Activated naive CD8-positive, alpha-beta T cell treated with anti-CD3 and anti-CD28 coated beads, Interleukin-2, amount 10 ng/mL, durations not matched to agents 7 days and 5 days (primary cell): ENCODE data around the gene ADAMTS12. TPM values are rescaled to one million over a fixed set of nuclear protein-coding genes. Genes with fewer than 3 reads are reported as not detected.
"Not testable (repeated sequence)": the region's sequence is repeated elsewhere in the genome, so short reads cannot be mapped to it uniquely, and the experiment has no call there.

ENCODE experiments used
- ATAC-seq: fragments of 150-1000 bp; cut with Tn5 transposase; one replicate; pipeline ENCODE4 v1.10.0; 2021; ENCODE audit warnings: low read depth, moderate library complexity
- POLR2A ChIA-PET: fragments of 350-600 bp; sonication (Branson Sonifier 250); formaldehyde crosslinking; loops from one replicate; lab custom pipeline; 2021; ENCODE audit warnings: antibody characterized with exemption; lab: Charles Lee
- DNase-seq: peaks from one replicate; pipeline ENCODE4 v3.0.0; 2021
- H3K27ac Mint-ChIP-seq: one replicate; pipeline ENCODE4 v1.8.0; 2022; ENCODE audit warnings: mild to moderate bottlenecking, mixed read lengths
- H3K27me3 Mint-ChIP-seq: one replicate; pipeline ENCODE4 v1.8.0; 2022; ENCODE audit warnings: mild to moderate bottlenecking, moderate library complexity, mixed read lengths
- H3K36me3 Mint-ChIP-seq: one replicate; pipeline ENCODE4 v1.8.0; 2021; ENCODE audit warnings: mild to moderate bottlenecking, mixed read lengths
- H3K4me1 Mint-ChIP-seq: one replicate; pipeline ENCODE4 v1.8.0; 2021; ENCODE audit warnings: mixed read lengths
- H3K4me3 Mint-ChIP-seq: one replicate; pipeline ENCODE4 v1.8.0; 2022; ENCODE audit warnings: mild to moderate bottlenecking, moderate library complexity, mixed read lengths
- H3K9me3 Mint-ChIP-seq: one replicate; pipeline ENCODE4 v1.8.0; 2021; ENCODE audit warnings: mixed read lengths
- total RNA-seq, 2 experiments: library from RNA; stranded (reverse); gene quantifications; one replicate each; pipeline ENCODE4 v1.2.3, GENCODE V29; 2021

Gene ADAMTS12
- total RNA-seq, 2 experiments from 2014 or later: not detected

DNA sequence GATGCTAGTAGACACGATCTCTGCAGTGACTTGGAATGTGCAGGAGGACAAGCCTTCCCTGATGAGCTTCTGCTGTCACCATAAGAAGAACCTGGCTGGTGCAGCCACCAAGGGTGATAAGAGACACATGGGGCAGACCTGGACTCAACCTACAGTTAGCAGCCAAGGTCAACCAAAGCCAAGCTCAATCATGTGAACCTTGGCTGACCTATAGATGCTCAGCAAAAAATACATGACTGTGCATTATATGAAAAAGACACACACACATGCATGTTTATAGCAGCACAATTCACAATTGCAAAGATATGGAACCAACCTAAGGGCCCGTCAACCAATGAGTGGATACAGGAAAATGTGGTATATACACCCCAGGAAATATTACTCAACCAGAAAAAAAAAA lies 364.1 kb downstream of the ADAMTS12 start:
- peaks cover 2% of the 10 kb centered on the region for H3K27me3 Mint-ChIP-seq
- POLR2A ChIA-PET: no interaction called here
- H3K4me3 Mint-ChIP-seq: no peak overlapping the region
- H3K4me1 Mint-ChIP-seq: no peaks in the 10 kb centered on the region
- H3K9me3 Mint-ChIP-seq: no peaks in the 10 kb centered on the region
- H3K36me3 Mint-ChIP-seq: no peaks in the 10 kb centered on the region
- no peak overlapping the region for H3K27ac Mint-ChIP-seq
- DNase-seq (no peak), ATAC-seq (no peak)

- ATAC-seq (no peak), DNase-seq (no peak)
- Mint-ChIP-seq H3K4me3 (no peak overlapping the region), H3K4me1 (no peaks in the 10 kb centered on the region), H3K27me3 (peaks cover 2% of the 10 kb centered on the region), H3K9me3 (peaks cover 1% of the 10 kb centered on the region), H3K27ac (no peak overlapping the region), H3K36me3 (no peaks in the 10 kb centered on the region)
- POLR2A ChIA-PET: no interaction called here
Measured at GRCh38 chr5:33526755-33527154, 365.0 kb downstream of the ADAMTS12 start.

GRCh38 chr5:33524476-33524875 lies 367.3 kb downstream of the ADAMTS12 start:
- Mint-ChIP-seq H3K27ac (no peak overlapping the region), H3K9me3 (peaks cover 1% of the 10 kb centered on the region), H3K27me3 (no peaks in the 10 kb centered on the region), H3K4me1 (no peaks in the 10 kb centered on the region), H3K4me3 (no peak overlapping the region), H3K36me3 (no peaks in the 10 kb centered on the region)
- POLR2A ChIA-PET: no interaction called here
- DNase-seq (no peak), ATAC-seq (no peak)

GRCh38 chr5:33523208-33523771 lies 368.5 kb downstream of the ADAMTS12 start:
- POLR2A ChIA-PET: no interaction called here
- ATAC-seq: no peak

DNA sequence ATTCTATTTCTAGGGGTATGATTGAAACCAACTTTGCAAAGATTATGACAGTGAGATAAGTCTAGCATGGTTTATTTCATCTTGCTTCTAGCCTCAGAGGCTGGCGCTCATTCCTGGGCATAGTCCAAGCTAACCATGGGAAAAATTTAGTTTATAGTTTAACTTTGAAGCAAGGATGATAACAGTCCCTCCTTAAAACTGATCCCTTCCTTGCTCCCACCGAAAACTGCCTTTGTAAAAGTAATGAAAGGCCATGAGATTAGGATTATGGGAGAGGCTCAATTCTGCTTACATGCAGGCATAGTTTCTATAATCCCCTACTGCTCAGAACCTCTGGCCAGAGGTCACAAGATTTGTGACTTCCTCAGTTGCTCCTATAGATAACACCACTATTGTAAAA lies 375.4 kb downstream of the ADAMTS12 start:
- ATAC-seq: no peak
- Mint-ChIP-seq H3K4me3 (no peak overlapping the region), H3K4me1 (no peaks in the 10 kb centered on the region), H3K27ac (no peak overlapping the region), H3K27me3 (no peaks in the 10 kb centered on the region), H3K9me3 (peaks cover 2% of the 10 kb centered on the region), H3K36me3 (no peaks in the 10 kb centered on the region)
- no peak for DNase-seq
- POLR2A ChIA-PET: no interaction called here

More at GRCh38 chr5:33523208-33523771, 368.5 kb downstream of the ADAMTS12 start:
- Mint-ChIP-seq H3K4me1 (no peaks in the 10 kb centered on the region), H3K36me3 (no peaks in the 10 kb centered on the region), H3K4me3 (no peak overlapping the region), H3K9me3 (peaks cover 3% of the 10 kb centered on the region), H3K27me3 (no peaks in the 10 kb centered on the region), H3K27ac (no peak overlapping the region)
- DNase-seq: no peak

DNA sequence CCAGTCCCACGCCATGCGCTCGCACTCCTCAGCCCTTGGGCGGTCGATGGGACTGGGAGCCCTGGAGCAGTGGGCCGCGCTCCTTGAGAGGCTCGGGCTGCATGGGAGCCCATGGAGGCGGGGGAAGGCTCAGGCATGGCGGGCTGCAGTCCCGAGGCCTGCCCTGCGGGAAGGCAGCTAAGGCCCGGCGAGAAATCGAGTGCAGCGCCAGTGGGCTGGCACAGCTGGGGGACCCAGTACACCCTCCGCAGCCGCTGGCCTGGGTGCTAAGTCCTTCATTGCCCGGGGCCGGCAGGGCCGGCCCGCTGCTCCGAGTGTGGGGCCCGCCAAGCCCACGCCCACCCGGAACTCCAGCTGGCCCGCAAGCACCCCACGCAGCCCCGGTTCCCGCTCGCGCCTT lies 376.4 kb downstream of the ADAMTS12 start:
- H3K27me3 Mint-ChIP-seq, H3K27ac Mint-ChIP-seq, H3K4me3 Mint-ChIP-seq, H3K4me1 Mint-ChIP-seq, DNase-seq, POLR2A ChIA-PET, ATAC-seq, H3K36me3 Mint-ChIP-seq, H3K9me3 Mint-ChIP-seq: not testable (repeated sequence)

DNA sequence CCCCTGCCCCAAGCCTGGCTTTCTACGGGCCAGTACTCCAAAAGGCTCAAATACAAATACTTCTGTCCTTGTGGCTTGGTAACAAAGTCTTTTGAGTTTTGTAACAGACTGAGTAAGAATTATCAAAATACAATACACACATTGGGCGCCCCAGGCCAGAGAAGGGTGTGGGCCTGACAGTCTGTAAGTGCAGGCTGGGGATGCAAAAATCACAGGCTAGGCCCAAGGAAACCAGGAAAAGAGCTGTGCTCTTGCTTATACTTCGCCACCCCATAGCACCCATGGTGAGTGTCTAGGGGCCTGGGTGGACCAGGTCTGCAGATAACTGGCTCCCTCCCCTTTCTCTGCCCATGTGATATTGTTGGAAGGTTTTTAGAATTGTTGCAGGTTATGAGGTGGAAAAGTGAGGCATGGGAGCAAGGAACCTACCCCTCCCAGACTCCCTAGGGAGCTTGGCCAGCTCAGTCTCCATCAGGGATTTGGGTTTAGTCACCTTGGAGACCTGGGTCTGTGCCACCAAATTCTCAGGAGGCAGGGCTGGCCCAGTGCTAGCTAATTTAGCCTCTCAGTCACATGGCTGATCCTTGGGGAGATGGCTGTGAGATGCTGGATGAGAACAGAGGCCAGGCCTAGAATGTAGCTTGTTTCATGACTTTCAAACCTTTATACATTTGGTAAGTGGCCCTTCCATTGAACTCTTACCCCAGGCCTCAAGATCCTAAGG lies 378.2 kb downstream of the ADAMTS12 start:
- POLR2A ChIA-PET: no interaction called here

GRCh38 chr5:33509036-33509435 lies 382.8 kb downstream of the ADAMTS12 start:
- Mint-ChIP-seq H3K4me1 (no peaks in the 10 kb centered on the region), H3K4me3 (no peak overlapping the region), H3K27ac (no peak overlapping the region), H3K36me3 (no peaks in the 10 kb centered on the region), H3K27me3 (no peaks in the 10 kb centered on the region), H3K9me3 (no peaks in the 10 kb centered on the region)
- ATAC-seq: no peak
- no peak for DNase-seq
- POLR2A ChIA-PET: no interaction called here

More for the DNA sequence above, 378.2 kb downstream of the ADAMTS12 start:
- ATAC-seq (no peak), DNase-seq (no peak)
- Mint-ChIP-seq H3K36me3 (no peaks in the 10 kb centered on the region), H3K27me3 (no peaks in the 10 kb centered on the region), H3K9me3 (peaks cover 2% of the 10 kb centered on the region), H3K27ac (no peak overlapping the region), H3K4me3 (no peak overlapping the region), H3K4me1 (no peaks in the 10 kb centered on the region)

- H3K4me1 Mint-ChIP-seq: no peaks in the 10 kb centered on the region
- H3K4me3 Mint-ChIP-seq: no peak overlapping the region
- no peak for DNase-seq
- no peaks in the 10 kb centered on the region for H3K36me3 Mint-ChIP-seq
- no peak overlapping the region for H3K27ac Mint-ChIP-seq
- H3K9me3 Mint-ChIP-seq: no peaks in the 10 kb centered on the region
- H3K27me3 Mint-ChIP-seq: no peaks in the 10 kb centered on the region
- POLR2A ChIA-PET: no interaction called here
- ATAC-seq: no peak
Measured at GRCh38 chr5:33507426-33507825, 384.4 kb downstream of the ADAMTS12 start.

GRCh38 chr5:33504570-33504969 lies 387.2 kb downstream of the ADAMTS12 start:
- Mint-ChIP-seq H3K4me3 (no peak overlapping the region), H3K27me3 (no peaks in the 10 kb centered on the region), H3K9me3 (no peaks in the 10 kb centered on the region), H3K36me3 (no peaks in the 10 kb centered on the region), H3K4me1 (no peaks in the 10 kb centered on the region), H3K27ac (no peak overlapping the region)
- POLR2A ChIA-PET: no interaction called here
- no peak for DNase-seq
- ATAC-seq: no peak

GRCh38 chr5:33501899-33502298 lies 389.9 kb downstream of the ADAMTS12 start:
- no peak for DNase-seq
- no peak overlapping the region for H3K27ac Mint-ChIP-seq
- H3K36me3 Mint-ChIP-seq: no peaks in the 10 kb centered on the region
- no peaks in the 10 kb centered on the region for H3K4me1 Mint-ChIP-seq
- H3K4me3 Mint-ChIP-seq: no peak overlapping the region
- POLR2A ChIA-PET: no interaction called here
- no peaks in the 10 kb centered on the region for H3K27me3 Mint-ChIP-seq
- no peak for ATAC-seq
- H3K9me3 Mint-ChIP-seq: no peaks in the 10 kb centered on the region

DNA sequence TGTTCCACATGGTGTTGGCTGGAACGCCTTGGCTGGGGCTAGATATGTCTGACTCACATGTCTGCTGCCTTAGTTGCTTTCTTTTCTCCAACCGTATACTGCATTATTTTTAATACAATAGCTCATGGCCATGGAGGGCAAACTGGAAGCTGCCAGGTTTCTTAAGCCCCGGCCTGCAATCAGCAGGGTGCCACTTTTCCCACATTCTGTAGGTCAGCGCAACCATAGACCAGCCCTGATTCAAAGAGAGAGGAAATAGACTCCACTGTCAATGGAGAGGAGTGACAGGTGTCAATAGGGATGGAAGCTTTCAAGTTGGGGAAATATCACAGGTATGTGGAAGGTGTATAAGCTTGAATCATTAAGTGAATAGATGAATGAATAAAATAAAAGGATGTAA lies 390.5 kb downstream of the ADAMTS12 start:
- Mint-ChIP-seq H3K9me3 (no peaks in the 10 kb centered on the region), H3K4me1 (no peaks in the 10 kb centered on the region), H3K36me3 (no peaks in the 10 kb centered on the region), H3K27me3 (no peaks in the 10 kb centered on the region), H3K27ac (no peak overlapping the region), H3K4me3 (no peak overlapping the region)
- POLR2A ChIA-PET: no interaction called here
- ATAC-seq: no peak
- no peak for DNase-seq

- no peaks in the 10 kb centered on the region for H3K27me3 Mint-ChIP-seq
- peaks cover 1% of the 10 kb centered on the region for H3K4me1 Mint-ChIP-seq
- ATAC-seq (no peak), DNase-seq (no peak)
- H3K9me3 Mint-ChIP-seq: peaks cover 3% of the 10 kb centered on the region
- H3K36me3 Mint-ChIP-seq: no peaks in the 10 kb centered on the region
- H3K4me3 Mint-ChIP-seq: no peak overlapping the region
- H3K27ac Mint-ChIP-seq: no peak overlapping the region
- POLR2A ChIA-PET: no interaction called here
Measured at GRCh38 chr5:33494466-33494865, 397.3 kb downstream of the ADAMTS12 start.

DNA sequence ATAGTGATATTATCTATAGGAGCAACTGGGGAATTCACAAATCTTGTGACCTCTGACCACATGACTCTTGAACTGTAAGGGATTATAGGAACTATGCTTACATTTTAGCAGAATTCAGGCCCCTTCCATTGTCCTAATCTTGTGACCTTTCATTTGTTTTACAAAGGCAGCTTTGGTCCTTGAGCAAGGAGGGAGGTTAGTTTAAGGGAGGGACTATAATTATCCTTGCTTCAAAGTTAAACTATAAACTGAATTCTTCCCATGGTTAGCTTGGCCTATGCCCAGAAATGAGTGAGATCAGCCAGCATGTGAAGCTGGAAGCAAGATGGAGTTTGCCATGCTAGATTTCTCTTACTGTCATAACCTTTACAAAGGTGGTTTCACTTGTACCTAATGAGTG lies 399.8 kb downstream of the ADAMTS12 start:
- Mint-ChIP-seq H3K36me3 (no peaks in the 10 kb centered on the region), H3K4me3 (no peak overlapping the region)
- POLR2A ChIA-PET: no interaction called here

More for the DNA sequence above, 399.8 kb downstream of the ADAMTS12 start:
- ATAC-seq (no peak), DNase-seq (no peak)
- Mint-ChIP-seq H3K27me3 (no peaks in the 10 kb centered on the region), H3K4me1 (peaks cover 1% of the 10 kb centered on the region), H3K9me3 (peaks cover 3% of the 10 kb centered on the region), H3K27ac (no peak overlapping the region)
